ENCODE results near the gene DISC1.

DNA sequence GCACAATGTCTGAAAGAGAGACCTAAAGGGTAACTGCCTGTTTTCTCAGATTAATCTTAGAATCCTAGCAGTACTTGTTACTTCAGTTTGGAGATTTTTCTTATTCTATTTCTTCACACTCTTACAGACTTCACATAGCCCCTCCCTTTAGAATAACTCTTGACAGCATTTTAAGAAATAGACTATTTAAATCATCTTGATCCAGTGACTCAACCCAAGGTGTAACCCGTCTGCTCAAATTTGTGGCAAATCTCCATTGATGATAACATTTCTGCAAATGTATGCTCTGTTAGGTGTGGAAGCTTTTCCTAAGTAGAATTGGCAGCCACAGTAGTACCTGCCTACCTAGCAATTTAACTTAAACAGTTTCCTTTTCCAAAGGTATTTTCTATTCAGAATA, 391.2 kb downstream of the DISC1 start:
- TF ChIP-seq ESRRG (CRISPR knock-in tag; IDR thresholded peaks at IDR 0.05) = no peak
- no peak for TF ChIP-seq ZFP3 (CRISPR knock-in tag; IDR thresholded peaks at IDR 0.05)
- no peak for TF ChIP-seq SNAI2 (CRISPR knock-in tag; IDR thresholded peaks at IDR 0.05)
- no peak for TF ChIP-seq ZC3H10 (CRISPR knock-in tag; IDR thresholded peaks at IDR 0.05)
- TF ChIP-seq, protein P1, sequence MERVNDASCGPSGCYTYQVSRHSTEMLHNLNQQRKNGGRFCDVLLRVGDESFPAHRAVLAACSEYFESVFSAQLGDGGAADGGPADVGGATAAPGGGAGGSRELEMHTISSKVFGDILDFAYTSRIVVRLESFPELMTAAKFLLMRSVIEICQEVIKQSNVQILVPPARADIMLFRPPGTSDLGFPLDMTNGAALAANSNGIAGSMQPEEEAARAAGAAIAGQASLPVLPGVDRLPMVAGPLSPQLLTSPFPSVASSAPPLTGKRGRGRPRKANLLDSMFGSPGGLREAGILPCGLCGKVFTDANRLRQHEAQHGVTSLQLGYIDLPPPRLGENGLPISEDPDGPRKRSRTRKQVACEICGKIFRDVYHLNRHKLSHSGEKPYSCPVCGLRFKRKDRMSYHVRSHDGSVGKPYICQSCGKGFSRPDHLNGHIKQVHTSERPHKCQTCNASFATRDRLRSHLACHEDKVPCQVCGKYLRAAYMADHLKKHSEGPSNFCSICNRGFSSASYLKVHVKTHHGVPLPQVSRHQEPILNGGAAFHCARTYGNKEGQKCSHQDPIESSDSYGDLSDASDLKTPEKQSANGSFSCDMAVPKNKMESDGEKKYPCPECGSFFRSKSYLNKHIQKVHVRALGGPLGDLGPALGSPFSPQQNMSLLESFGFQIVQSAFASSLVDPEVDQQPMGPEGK (CRISPR knock-in tag; IDR thresholded peaks at IDR 0.05; ENCODE audit: borderline replicate concordance) = no peak
- no peak for TF ChIP-seq RARB (CRISPR knock-in tag; IDR thresholded peaks at IDR 0.05)
- TF ChIP-seq BACH2 (CRISPR knock-in tag; IDR thresholded peaks at IDR 0.05; ENCODE audit: borderline replicate concordance) = no peak
- TF ChIP-seq ZNF565 (CRISPR knock-in tag; conservative IDR thresholded peaks at IDR 0.05; ENCODE audit: low read depth) = no peak
